GM21717 (cell line): ENCODE results near the gene ELMOD1.

Experiments used
- ATAC-seq: cut with Tn5 transposase; IDR thresholded peaks from one replicate; pipeline ENCODE4 v1.9.1; 2021; ENCODE audit warnings: mild to moderate bottlenecking, moderate library complexity; ENCODE audit not compliant: unreplicated experiment

Gene ELMOD1

DNA sequence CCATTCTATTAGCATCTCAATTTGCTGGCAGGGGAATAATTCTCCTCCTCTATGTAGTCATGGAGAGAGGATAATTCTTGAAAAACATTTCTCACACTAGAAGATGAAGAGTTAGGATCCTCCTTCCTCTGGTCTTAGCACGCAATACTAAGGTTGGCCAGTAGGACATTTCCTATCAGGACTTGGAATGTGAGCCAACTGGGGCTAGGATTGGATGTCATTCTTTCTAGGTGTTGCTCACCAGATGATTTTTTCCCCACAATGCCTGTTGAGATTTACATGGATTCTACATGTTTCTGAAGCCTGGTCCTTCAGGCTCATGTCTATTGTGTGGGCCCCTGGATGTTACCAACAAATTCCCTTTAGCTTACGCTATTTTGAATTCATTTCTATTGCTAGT is 92.9 kb downstream of the ELMOD1 start:
- ATAC-seq: no peak

- ATAC-seq: no peak
Measured at GRCh38 chr11:107688322-107688918, 97.5 kb downstream of the ELMOD1 start.

DNA sequence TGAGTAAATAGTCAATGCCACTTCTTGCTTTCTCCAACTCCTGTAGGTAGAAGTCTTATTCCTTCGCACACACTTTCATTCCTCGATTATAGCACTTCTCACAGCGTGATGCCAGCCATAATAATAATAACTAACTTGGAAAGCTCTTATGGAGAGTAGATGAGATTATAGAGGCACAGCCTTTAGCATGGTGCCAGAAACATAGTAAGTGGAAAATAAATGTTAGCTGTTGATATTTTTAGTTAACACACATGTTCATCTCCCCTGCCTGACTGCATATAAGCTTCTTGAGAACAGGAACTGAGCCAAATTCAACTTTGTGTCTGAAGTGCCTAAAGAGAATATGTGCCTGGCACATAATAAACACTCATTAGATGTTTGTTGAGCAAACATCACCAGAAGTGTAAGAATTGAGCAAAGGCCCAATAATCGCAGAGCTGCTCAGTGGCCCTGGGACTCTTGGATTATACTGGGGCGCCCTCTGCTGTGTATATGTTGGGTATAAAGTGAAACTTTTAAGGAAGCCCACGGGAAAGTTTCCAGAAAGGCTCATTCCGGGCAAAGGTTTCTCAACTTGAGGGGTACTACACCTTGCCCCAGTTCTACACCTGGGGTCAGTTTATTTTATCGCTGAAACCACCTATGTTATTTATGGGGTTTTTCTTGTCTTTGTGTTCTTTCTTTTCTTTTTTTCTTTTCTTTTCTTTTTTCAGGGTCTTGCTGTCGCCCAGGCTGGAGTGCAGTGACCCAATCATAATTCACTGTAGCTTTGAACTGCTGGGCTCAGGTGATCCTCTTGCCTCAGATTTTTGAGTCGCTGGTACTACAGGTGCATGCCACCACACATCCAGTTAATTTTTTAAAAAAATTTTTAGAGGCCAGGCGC is 98.6 kb downstream of the ELMOD1 start:
- peak; percentile 90 for ATAC-seq

DNA sequence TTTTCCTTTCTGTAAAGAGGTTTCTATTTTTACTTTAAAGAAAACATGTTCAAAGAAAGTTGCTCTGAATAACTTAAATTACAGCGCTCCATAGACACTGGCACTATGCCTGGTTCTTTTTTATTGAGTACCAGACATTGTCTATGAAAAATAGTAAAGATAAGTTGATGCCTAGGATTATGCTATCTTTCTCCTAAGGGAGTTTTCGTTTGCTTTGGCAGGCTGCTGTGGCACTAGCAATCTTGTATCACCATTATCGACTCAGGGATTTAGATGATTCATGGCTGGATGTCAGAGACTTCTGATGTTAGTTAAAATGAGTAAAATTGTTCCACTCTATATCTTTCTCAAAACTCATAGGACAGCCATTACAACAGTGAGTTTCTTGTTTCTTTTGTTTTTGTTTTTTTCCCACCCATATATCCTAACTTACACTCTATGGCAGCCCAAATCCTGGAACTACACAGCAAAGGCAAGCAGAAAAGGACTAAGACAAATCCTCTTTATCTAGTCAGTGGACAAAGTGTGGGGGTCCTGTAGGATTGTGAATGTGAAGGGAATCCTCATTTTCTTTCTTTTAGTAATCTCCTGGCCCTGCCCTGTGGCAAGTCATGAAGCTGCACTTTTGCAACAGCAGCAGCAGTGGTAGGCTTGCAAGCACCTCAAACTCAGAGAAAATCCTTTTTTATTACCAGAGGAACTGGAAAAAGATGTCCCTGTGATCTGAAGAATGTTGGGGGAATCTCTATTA is 100.2 kb downstream of the ELMOD1 start:
- no peak for ATAC-seq

DNA sequence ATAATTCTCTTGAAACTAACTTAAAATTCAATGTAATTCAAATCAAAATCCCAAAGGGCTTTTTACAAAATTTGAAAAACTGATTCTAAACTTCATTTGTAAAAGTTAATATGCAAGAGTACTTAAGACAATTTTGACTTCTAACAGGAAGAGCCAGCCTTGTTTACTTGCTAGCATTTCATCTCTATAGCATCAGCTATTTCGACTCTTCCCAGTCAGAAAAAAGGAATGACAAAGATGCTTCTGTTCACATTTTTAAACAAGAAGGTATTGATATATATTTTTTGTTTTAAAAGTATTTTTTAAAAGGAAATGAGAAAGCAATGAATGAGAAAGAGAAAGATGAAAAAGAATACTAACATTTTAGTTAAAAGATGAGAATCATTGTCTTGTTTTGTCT is 104.5 kb downstream of the ELMOD1 start:
- no peak for ATAC-seq

- ATAC-seq: no peak
Measured at GRCh38 chr11:107696140-107696539, 105.2 kb downstream of the ELMOD1 start.

GRCh38 chr11:107697291-107697690 is 106.3 kb downstream of the ELMOD1 start:
- no peak for ATAC-seq

- no peak for ATAC-seq
Measured at GRCh38 chr11:107699371-107700285, 108.7 kb downstream of the ELMOD1 start.

DNA sequence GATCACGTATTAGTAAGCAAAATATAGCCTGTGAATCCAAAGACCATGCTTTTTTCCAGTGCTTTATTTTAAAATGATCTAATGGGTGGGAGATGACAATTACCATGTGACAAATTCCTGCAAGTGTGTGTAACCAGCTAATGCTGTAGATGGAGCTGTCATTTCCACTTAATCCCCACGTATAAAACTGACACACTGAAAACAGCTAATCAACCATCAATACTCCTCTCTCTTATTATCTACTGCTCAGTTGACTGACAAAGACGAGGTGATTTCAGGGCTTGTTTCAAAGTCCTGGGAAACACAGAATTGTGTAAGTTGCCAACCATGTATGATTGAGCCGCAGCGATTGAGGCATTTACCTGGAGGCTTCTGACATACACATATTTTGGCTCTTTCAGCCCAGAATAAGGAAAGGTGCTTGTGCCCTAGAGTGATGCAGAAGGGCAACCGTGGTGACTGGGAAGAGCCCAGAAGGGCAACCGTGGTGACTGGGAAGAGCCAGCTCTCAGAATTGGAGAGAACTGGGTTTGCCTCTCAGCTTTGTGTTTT is 111.2 kb downstream of the ELMOD1 start:
- ATAC-seq: no peak

GRCh38 chr11:107702723-107703122 is 111.8 kb downstream of the ELMOD1 start:
- ATAC-seq: no peak

- no peak for ATAC-seq
Measured at GRCh38 chr11:107704451-107704850, 113.5 kb downstream of the ELMOD1 start.

GRCh38 chr11:107705027-107705426 is 114.1 kb downstream of the ELMOD1 start:
- no peak for ATAC-seq

- no peak for ATAC-seq
Measured at GRCh38 chr11:107706531-107706930, 115.6 kb downstream of the ELMOD1 start.

GRCh38 chr11:107707215-107707671 is 116.3 kb downstream of the ELMOD1 start:
- ATAC-seq: no peak

DNA sequence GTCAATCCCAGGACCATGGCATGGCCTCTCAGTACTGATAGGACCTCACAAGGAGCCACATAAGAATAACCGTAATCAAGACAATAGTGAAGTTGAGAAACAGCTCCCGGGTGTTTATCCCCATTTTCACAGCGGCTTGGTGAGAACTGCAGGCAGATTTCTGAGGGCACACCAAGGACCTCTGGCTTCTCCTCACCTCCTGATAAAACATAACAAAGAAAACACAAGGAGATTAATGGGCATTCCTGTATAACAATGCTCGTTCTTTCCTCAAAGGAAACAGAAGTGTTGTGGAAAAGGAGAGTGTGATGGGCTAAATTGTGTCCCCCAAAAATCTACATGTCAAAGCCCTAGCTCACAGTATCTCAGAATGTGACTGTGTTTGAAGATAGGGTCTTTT is 116.9 kb downstream of the ELMOD1 start:
- no peak for ATAC-seq

DNA sequence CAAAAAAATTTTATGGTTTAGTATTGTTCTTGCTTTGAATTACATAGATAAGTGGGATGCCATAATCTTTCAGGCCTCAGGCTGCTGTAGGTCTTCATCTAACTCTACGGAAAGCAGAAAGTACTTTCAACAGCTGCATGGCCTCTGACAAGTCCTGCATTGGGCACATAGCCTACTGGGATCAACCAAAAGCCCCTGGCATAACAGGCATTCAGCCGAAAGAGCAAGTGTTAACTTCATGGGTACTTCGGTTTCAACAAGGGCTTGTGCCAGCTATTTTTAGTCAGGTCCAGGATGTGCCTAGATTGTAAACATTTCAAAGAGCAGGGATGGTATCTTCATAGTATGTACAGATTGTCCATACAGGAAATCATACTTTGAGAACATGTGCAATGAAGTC is 117.8 kb downstream of the ELMOD1 start:
- ATAC-seq: no peak

- no peak for ATAC-seq
Measured at GRCh38 chr11:107710301-107710700, 119.4 kb downstream of the ELMOD1 start.

GRCh38 chr11:107711861-107712755 is 121.2 kb downstream of the ELMOD1 start, which contains the start of gene SLN:
SLN (minus strand) TSS chr11:107712056.
- no peak for ATAC-seq

- no peak for ATAC-seq
Measured at GRCh38 chr11:107713009-107713408, 122.1 kb downstream of the ELMOD1 start.
